GM12874 (cell line): Measurements from ENCODE around the gene NOTUM.
A peak's percentile ranks its signal among the peaks of the same experiment; 100 is the strongest.

ENCODE experiments used
- TF ChIP-seq, protein P1 (sequence below): IDR thresholded peaks from 2 replicates; pipeline ENCODE4 v1.5.1; 2011; ENCODE audit warnings: low read depth, mild to moderate bottlenecking, control low read depth, low read length, moderate library complexity; ENCODE audit not compliant: insufficient read depth

The NOTUM gene

GRCh38 chr17:81955058-81955681, 5.8 kb downstream of the NOTUM start:
- TF ChIP-seq, protein P1, sequence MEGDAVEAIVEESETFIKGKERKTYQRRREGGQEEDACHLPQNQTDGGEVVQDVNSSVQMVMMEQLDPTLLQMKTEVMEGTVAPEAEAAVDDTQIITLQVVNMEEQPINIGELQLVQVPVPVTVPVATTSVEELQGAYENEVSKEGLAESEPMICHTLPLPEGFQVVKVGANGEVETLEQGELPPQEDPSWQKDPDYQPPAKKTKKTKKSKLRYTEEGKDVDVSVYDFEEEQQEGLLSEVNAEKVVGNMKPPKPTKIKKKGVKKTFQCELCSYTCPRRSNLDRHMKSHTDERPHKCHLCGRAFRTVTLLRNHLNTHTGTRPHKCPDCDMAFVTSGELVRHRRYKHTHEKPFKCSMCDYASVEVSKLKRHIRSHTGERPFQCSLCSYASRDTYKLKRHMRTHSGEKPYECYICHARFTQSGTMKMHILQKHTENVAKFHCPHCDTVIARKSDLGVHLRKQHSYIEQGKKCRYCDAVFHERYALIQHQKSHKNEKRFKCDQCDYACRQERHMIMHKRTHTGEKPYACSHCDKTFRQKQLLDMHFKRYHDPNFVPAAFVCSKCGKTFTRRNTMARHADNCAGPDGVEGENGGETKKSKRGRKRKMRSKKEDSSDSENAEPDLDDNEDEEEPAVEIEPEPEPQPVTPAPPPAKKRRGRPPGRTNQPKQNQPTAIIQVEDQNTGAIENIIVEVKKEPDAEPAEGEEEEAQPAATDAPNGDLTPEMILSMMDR = no peak

DNA sequence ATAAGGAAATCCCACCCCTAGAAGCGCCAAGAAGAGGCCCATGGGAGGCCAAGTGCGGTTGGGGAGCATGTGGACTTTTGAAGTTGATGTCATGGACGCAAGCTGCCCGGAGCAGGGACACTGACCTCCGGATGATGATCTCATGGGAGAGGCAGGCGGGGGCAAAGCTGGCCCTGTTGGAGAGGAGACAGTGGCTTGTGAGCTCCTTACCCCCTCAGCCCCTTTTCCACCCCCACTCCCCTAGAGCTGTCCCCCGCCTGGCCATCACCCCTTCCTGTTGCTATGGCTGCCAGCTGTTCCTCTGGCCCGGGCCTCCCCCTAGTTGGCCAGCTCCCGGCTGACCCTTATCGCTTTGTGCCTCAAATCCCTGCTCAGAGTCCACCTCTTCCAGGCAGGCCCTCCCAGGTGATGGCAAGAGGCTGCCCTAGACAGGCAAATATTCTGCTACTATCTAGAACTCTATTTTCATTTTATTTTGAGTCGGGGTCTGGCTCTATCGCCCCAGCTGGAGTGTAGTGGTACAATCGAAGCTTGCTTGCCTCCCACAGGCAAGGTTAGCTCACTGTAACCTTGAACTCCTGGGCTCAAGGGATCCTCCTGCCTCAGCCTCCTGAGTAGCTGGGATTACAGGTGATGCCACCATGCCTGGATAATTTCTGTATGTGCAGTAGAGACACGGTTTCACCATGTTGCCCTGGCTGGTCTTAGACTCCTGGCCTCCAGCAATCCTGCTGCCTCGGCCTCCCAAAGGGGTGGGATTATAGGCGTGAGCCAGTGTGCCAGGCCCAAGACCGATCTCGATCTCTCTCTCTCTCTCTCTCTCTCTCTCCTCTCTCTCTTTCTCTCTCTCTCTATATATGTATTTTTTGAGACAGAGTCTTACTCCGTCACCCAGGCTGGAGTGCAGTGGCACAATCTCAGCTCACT, 6.6 kb downstream of the NOTUM start:
- TF ChIP-seq, protein P1 = no peak

GRCh38 chr17:81953443-81953842, 7.5 kb downstream of the NOTUM start:
- TF ChIP-seq, protein P1 = 0 out of 2 replicates have a peak, but pooled peaks have one; percentile 2

GRCh38 chr17:81952792-81953228, 8.2 kb downstream of the NOTUM start:
- TF ChIP-seq, protein P1 = no peak

DNA sequence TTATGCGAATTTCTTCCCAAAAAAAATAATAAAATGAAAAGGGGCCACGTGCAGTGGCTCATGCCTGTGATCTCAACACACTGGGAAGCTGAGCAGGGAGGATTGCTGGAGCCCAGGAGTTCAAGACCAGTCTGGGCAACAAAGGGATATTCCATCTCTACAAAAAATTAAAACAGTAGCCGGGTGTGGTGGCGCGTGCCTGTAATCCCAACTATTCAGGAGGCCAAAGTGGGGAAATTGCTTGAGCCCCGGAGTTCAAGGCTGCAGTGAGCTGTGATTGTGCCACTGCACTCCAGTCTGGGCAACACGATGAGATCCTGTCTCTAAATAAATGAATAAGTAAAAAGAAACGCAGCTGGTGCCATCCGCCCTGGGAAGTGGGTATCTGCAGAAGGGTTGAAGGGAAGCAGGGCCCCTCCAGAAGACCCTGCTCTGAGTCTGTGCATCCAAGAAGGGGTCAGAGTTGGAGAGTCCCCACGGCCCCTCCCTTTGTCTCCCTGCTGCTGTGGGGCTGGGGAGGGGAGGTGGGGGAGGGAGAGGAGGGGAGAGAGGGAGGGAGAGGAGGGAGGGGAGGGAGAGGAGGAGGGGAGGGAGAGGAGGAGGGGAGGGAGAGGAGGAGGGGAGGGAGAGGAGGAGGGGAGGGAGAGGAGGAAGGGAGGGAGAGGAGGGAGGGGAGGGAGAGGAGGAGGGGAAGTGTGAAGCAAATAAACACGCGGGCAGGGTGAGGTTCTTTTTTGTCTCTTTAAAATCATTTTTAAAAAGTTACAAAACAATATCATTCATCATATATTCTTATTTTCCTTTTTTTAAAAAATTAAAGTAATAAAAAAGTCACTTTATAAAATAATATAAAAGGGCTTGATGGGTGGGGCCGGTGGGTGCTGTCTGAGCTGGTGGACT, 9.0 kb downstream of the NOTUM start:
- TF ChIP-seq, protein P1 = no peak

GRCh38 chr17:81950501-81950900, 10.5 kb downstream of the NOTUM start:
- TF ChIP-seq, protein P1 = no peak
